Smooth muscle cell (in vitro differentiated cells): ENCODE results near the gene FLOT2. TPM values are rescaled to one million over a fixed set of nuclear protein-coding genes. Genes with fewer than 3 reads are reported as not detected.
"Not testable (repeated sequence)": the region's sequence is repeated elsewhere in the genome, so short reads cannot be mapped to it uniquely, and the experiment has no call there.

Experiments
- DNase-seq: peaks from one replicate; lab custom pipeline; 2025; ENCODE audit not compliant: unreplicated experiment; lab: John Stamatoyannopoulos, UW
- H2AFZ ChIP-seq: fragments of 200-600 bp; sonication (generic); 2 replicates; pipeline ENCODE4 v1.6.0; 2016; ENCODE audit warnings: antibody characterized with exemption, low read depth, mild to moderate bottlenecking
- H3F3A ChIP-seq: fragments of 200-600 bp; sonication (generic); 2 replicates; pipeline ENCODE4 v1.6.0; 2017; ENCODE audit warnings: antibody characterized with exemption, low read depth
- H3K27ac ChIP-seq: fragments of 200-600 bp; sonication (generic); 2 replicates; pipeline ENCODE4 v1.5.1; 2016; ENCODE audit warnings: low read depth, mild to moderate bottlenecking
- H3K27me3 ChIP-seq: fragments of 200-600 bp; sonication (generic); 2 replicates; pipeline ENCODE4 v1.6.1; 2016; ENCODE audit warnings: low read depth, mild to moderate bottlenecking
- H3K36me3 ChIP-seq: fragments of 200-600 bp; sonication (generic); 2 replicates; pipeline ENCODE4 v1.5.1; 2016; ENCODE audit warnings: low read depth
- H3K4me1 ChIP-seq: fragments of 200-600 bp; sonication (generic); 2 replicates; pipeline ENCODE4 v1.5.1; 2016; ENCODE audit warnings: low read depth
- H3K4me2 ChIP-seq: fragments of 200-600 bp; sonication (generic); 2 replicates; pipeline ENCODE4 v1.6.0; 2016; ENCODE audit warnings: mild to moderate bottlenecking
- H3K4me3 ChIP-seq: fragments of 200-600 bp; sonication (generic); 2 replicates; pipeline ENCODE4 v1.5.1; 2016; ENCODE audit warnings: mild to moderate bottlenecking
- H3K79me2 ChIP-seq: fragments of 200-600 bp; sonication (generic); 2 replicates; pipeline ENCODE4 v1.6.0; 2016; ENCODE audit warnings: low read depth, mild to moderate bottlenecking
- H3K9ac ChIP-seq: fragments of 200-600 bp; sonication (generic); 2 replicates; pipeline ENCODE4 v1.6.0; 2016; ENCODE audit warnings: low read depth
- H3K9me3 ChIP-seq: fragments of 200-600 bp; sonication (generic); replicated peaks from 2 replicates; pipeline ENCODE4 v1.5.1; 2016; ENCODE audit warnings: low read depth
- H4K20me1 ChIP-seq: fragments of 200-600 bp; sonication (generic); 2 replicates; pipeline ENCODE4 v1.6.0; 2016; ENCODE audit warnings: low read depth
- CTCF ChIP-seq: fragments of 200-600 bp; sonication (generic); IDR thresholded peaks from 2 replicates; pipeline ENCODE4 v1.5.1; 2017; ENCODE audit warnings: borderline replicate concordance, mild to moderate bottlenecking, antibody characterized with exemption; ENCODE audit not compliant: insufficient read depth, poor library complexity, severe bottlenecking
- WGBS: methylation state at CpG from one replicate; pipeline ENCODE4 v1.1.7; 2016; ENCODE audit warnings: low lambda C conversion rate; 5-methylcytosine and 5-hydroxymethylcytosine counted together
- polyA plus RNA-seq: library from polyadenylated mRNA; unstranded; fragments of >200 nt; fragmentation: Nextera tagmentation; extraction: Ambion mirVana; gene quantifications from 2 replicates; pipeline ENCODE4 v1.2.1, GENCODE V29; 2016
- total RNA-seq: library from RNA; depleted of rRNA; stranded (reverse); fragments of >200 nt; gene quantifications from 2 replicates; pipeline ENCODE4 v1.2.3, GENCODE V29; 2014

FLOT2 gene
- total and polyA plus RNA-seq, 2 experiments from 2014 or later, result 18.1 to 40.1 TPM

- Histone ChIP-seq H3F3A (peaks cover 41% of the 10 kb centered on the region), H2AFZ (no peak overlapping the region), H3K27me3 (no peaks in the 10 kb centered on the region), H3K79me2 (no peaks in the 10 kb centered on the region), H3K4me3 (no peak overlapping the region), H3K9ac (no peak overlapping the region), H4K20me1 (peaks cover 54% of the 10 kb centered on the region), H3K4me2 (no peak overlapping the region), H3K4me1 (peaks cover 3% of the 10 kb centered on the region), H3K27ac (no peak overlapping the region), H3K9me3 (no peaks in the 10 kb centered on the region), H3K36me3 (no peaks in the 10 kb centered on the region)
- TF ChIP-seq CTCF, result no peak
- 56% methylated on average over 7 of the region's 7 CpGs for WGBS
- DNase-seq, result no peak
Measured at GRCh38 chr17:28906706-28907438, 9.3 kb upstream of the FLOT2 start.

- Histone ChIP-seq H3K4me1 (peaks cover 3% of the 10 kb centered on the region), H4K20me1 (peaks cover 48% of the 10 kb centered on the region), H3K27me3 (no peaks in the 10 kb centered on the region), H2AFZ (no peak overlapping the region), H3K36me3 (no peaks in the 10 kb centered on the region), H3K4me3 (no peak overlapping the region), H3K27ac (no peak overlapping the region), H3K9ac (no peak overlapping the region), H3K4me2 (no peak overlapping the region), H3K79me2 (no peaks in the 10 kb centered on the region), H3K9me3 (no peaks in the 10 kb centered on the region), H3F3A (peaks cover 40% of the 10 kb centered on the region)
- DNase-seq, result no peak
- TF ChIP-seq CTCF, result no peak
- 93% methylated on average over 9 of the region's 9 CpGs for WGBS
Measured at GRCh38 chr17:28906276-28906675, 8.7 kb upstream of the FLOT2 start.

- Histone ChIP-seq H2AFZ (no peak overlapping the region), H3K9me3 (no peaks in the 10 kb centered on the region), H3K36me3 (no peaks in the 10 kb centered on the region), H3K27ac (no peak overlapping the region), H3F3A (peaks cover 28% of the 10 kb centered on the region), H3K9ac (no peak overlapping the region), H3K4me1 (peaks cover 3% of the 10 kb centered on the region), H4K20me1 (peaks cover 33% of the 10 kb centered on the region), H3K27me3 (no peaks in the 10 kb centered on the region), H3K79me2 (no peaks in the 10 kb centered on the region), H3K4me2 (no peak overlapping the region), H3K4me3 (no peak overlapping the region)
- no peak for TF ChIP-seq CTCF
- 69% methylated on average over 4 of the region's 4 CpGs for WGBS
- DNase-seq, result no peak
Measured at GRCh38 chr17:28904800-28905199, 7.3 kb upstream of the FLOT2 start.

- not testable (repeated sequence) for H2AFZ ChIP-seq, H3K4me3 ChIP-seq, H3K9me3 ChIP-seq, DNase-seq, H3K9ac ChIP-seq, H3K27ac ChIP-seq, H3K4me2 ChIP-seq, H3K36me3 ChIP-seq, H3K79me2 ChIP-seq, H3K27me3 ChIP-seq, H3K4me1 ChIP-seq
- WGBS, result 93% methylated on average over 5 of the region's 5 CpGs
- Histone ChIP-seq H4K20me1 (peaks cover 20% of the 10 kb centered on the region), H3F3A (peaks cover 19% of the 10 kb centered on the region)
Measured at GRCh38 chr17:28903546-28903841, 6.0 kb upstream of the FLOT2 start.
